ENCODE measurements around the gene TRIM17. TPM values are rescaled to one million over a fixed set of nuclear protein-coding genes. Genes with fewer than 3 reads are reported as not detected.

Gene TRIM17
- polyA plus RNA-seq, 3 donors = not detected

DNA sequence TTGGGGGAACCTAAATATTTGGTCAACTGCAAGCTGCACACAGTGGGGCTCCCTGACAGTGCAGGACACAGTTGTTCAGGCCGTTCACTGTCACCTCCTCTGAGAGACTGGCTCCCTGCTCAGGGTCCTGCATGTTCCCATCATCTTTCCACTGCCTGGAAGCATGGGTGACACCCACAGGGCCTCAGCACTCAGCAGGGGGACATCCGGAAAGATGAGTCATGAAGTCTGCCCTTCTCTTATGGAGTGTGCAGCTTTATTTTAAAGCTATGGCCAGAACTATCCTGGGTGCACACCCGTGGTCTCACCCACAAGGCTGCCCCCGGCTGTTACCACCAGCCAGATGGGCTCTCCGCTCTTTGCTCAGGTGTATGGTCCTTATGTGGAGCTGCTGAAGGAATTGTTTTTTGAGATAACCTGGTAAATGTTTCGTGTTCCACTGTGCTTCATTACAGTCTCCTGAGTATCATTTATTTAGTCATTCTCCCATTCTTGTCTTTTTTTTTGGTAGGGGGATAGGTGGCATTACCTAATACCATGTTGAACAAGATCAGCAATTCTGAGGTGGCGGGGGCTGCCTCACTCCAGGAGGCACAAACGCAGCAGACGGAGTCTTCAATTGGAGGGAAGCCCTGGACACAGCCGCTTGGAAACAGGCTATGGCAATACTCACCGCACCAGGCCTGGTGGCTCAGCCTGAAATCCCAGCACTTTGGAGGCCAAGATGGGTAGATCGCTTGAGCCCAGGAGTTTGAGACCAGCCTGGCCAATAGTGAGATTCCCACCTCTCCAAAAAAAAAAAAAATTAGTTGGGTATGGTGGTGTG is 24.3 kb downstream of the TRIM17 start:
- DNase-seq = no peak
- Histone ChIP-seq H3K79me2 (ENCODE audit: insufficient read depth, low read length) (no peaks in the 10 kb centered on the region), H3K9ac (ENCODE audit: insufficient read depth, low read length, poor library complexity, severe bottlenecking) (no peak overlapping the region), H3K4me3 (replicated peaks in 1 of 3; ENCODE audit: low read depth in 2 of 3, low read length in 3 of 3) (no peak overlapping the region), H4K20me1 (ENCODE audit: insufficient read depth, low read length) (peaks cover 44% of the 10 kb centered on the region), H3K27ac (ENCODE audit: low read depth in 1 of 2, low read length in 2 of 2) (no peak overlapping the region), H2AFZ (ENCODE audit: insufficient read depth, low read depth, low read length, poor library complexity, severe bottlenecking) (no peak overlapping the region), H3K27me3 (ENCODE audit: control insufficient read depth in 2 of 2, insufficient read depth in 2 of 2, low read length in 2 of 2) (no peaks in the 10 kb centered on the region), H3K4me1 (ENCODE audit: control insufficient read depth in 1 of 2, insufficient read depth in 2 of 2, low read length in 2 of 2) (no peaks in the 10 kb centered on the region), H3K36me3 (replicated peaks in 1 of 2; ENCODE audit: control insufficient read depth in 1 of 2, insufficient read depth in 2 of 2, low read length in 2 of 2) (peaks cover 41 to 52% of the 10 kb centered on the region in 2 donors), H3K4me2 (replicated peaks; ENCODE audit: extremely low read depth, low read length, poor library complexity, severe bottlenecking) (no peak overlapping the region), H3K9me3 (replicated peaks in 1 of 2; ENCODE audit: control insufficient read depth in 1 of 2, insufficient read depth in 1 of 2, low read length in 2 of 2) (no peaks in the 10 kb centered on the region)
- peaks cover 0 to 7% (median 5%) of the 10 kb centered on the region in 3 donors for H3K27me3 Mint-ChIP-seq (ENCODE audit: low read depth in 3 of 3)
- intact Hi-C loops (cut with micrococcal nuclease) = no loop called here
- 98% methylated on average over 8 of the region's 12 CpGs for WGBS (ENCODE audit: insufficient coverage)
- H3K4me1 Mint-ChIP-seq = no peaks in the 10 kb centered on the region
- no peak for TF ChIP-seq CTCF (IDR thresholded peaks at IDR 0.05)
- H3K9me3 Mint-ChIP-seq = peaks cover 0 to 2% (median 0%) of the 10 kb centered on the region in 7 donors
- peaks cover 39 to 48% of the 10 kb centered on the region in 2 donors for H3K36me3 Mint-ChIP-seq
- peak overlapping the region in 1 of 7 donors; percentile 14 for H3K27ac Mint-ChIP-seq
- H3K4me3 Mint-ChIP-seq = no peak overlapping the region

DNA sequence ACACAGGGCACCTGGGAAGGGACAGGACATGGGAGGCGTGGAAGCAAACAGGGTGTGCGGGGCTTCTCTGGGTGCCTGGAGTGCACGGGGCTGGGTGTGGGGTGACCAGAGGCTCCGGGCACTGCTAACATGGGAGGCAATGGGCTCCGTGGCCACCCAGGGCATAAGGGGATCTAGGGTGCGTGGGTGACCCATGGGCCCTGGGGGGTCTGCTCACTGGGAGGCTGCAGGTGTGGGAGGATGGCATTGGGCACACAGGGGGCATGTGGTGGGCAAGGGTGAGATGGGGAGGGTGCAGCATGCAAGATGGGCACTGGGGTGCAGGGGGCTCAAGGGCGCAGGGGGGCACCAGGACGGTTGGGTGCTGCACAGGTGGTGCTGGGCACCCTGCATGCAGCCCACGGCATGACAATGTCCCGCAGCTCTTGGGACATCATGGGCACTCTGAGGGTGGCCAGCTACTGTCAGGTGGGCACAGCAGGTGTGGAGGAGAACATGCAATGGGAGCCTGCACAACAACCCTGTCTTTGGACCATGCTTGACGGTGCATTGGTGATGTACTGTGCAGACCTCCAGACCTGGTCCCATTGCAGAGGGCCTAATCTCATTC is 25.1 kb downstream of the TRIM17 start:
- Histone ChIP-seq H3K4me3 (replicated peaks in 1 of 3; ENCODE audit: low read depth in 2 of 3, low read length in 3 of 3) (no peak overlapping the region), H3K9ac (ENCODE audit: insufficient read depth, low read length, poor library complexity, severe bottlenecking) (no peak overlapping the region), H3K36me3 (replicated peaks in 1 of 2; ENCODE audit: control insufficient read depth in 1 of 2, insufficient read depth in 2 of 2, low read length in 2 of 2) (peaks cover 33 to 44% of the 10 kb centered on the region in 2 donors), H3K79me2 (ENCODE audit: insufficient read depth, low read length) (no peaks in the 10 kb centered on the region), H3K9me3 (replicated peaks in 1 of 2; ENCODE audit: control insufficient read depth in 1 of 2, insufficient read depth in 1 of 2, low read length in 2 of 2) (no peaks in the 10 kb centered on the region), H3K27ac (ENCODE audit: low read depth in 1 of 2, low read length in 2 of 2) (no peak overlapping the region), H3K4me1 (ENCODE audit: control insufficient read depth in 1 of 2, insufficient read depth in 2 of 2, low read length in 2 of 2) (no peaks in the 10 kb centered on the region), H3K4me2 (replicated peaks; ENCODE audit: extremely low read depth, low read length, poor library complexity, severe bottlenecking) (no peak overlapping the region), H3K27me3 (ENCODE audit: control insufficient read depth in 2 of 2, insufficient read depth in 2 of 2, low read length in 2 of 2) (no peaks in the 10 kb centered on the region), H4K20me1 (ENCODE audit: insufficient read depth, low read length) (peaks cover 36% of the 10 kb centered on the region), H2AFZ (ENCODE audit: insufficient read depth, low read depth, low read length, poor library complexity, severe bottlenecking) (no peak overlapping the region)
- Mint-ChIP-seq H3K36me3 (peaks cover 36 to 40% of the 10 kb centered on the region in 2 donors), H3K9me3 (peaks cover 0 to 3% (median 0%) of the 10 kb centered on the region in 7 donors), H3K27ac (no peak overlapping the region), H3K4me3 (no peak overlapping the region), H3K4me1 (no peaks in the 10 kb centered on the region), H3K27me3 (ENCODE audit: low read depth in 3 of 3) (peaks cover 0 to 7% (median 6%) of the 10 kb centered on the region in 3 donors)
- TF ChIP-seq CTCF (IDR thresholded peaks at IDR 0.05) = no peak
- intact Hi-C loops (cut with micrococcal nuclease) = no loop called here
- no peak for DNase-seq
- 99% methylated on average over 9 of the region's 11 CpGs for WGBS (ENCODE audit: insufficient coverage)
